ENCODE measurements around the gene KLHL10. TPM values are rescaled to one million over a fixed set of nuclear protein-coding genes. Genes with fewer than 3 reads are reported as not detected.
A peak's percentile ranks its signal among the peaks of the same experiment; 100 is the strongest.

Gene KLHL10
- total and polyA plus RNA-seq, 2 of the 13 experiments (the other 11 are each of a cell fraction or from before 2014, with no cell fraction given) = 0.04 to 0.08 TPM

DNA sequence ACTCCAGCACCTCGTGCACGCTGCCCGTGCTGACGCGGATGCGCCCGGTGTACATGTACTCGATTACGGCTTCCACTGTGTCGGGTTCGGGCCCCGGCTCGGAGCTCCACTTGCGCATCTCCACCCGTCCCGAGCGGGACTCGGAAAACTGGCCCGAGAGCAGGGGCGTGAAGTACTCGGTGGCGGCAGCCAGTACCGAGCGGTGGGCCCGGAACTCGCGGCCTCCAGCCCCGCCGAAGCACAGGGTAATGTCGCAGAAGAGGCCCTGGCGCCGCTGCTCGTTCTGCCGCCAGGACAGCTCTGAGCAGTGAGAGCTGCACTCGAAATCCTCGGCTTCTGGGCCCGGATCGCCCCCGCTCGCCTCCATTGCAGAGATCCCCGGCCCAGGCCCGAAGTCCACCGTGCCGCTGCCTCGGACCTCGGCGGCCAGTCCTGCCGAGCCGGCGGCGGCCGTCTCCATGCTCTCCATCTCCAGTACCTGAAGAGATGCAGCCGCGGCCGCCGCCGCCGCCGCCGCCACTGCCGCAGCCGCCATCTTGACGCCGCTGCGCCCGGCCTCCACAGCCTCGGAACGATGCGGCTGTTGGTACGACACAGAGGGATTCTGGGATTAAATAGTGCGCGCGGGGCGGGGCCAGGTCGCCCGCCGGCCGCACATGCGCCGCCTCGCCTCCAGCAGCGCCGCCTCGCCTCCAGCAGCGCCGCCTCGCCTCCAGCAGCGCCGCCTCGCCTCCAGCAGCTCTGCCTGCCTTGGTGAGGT, 27.4 kb downstream of the KLHL10 start, which contains the start of gene KLHL11 (continued):
- TF ChIP-seq IRX3 (CRISPR knock-in tag; IDR thresholded peaks at IDR 0.05; ENCODE audit: borderline replicate concordance, low read depth) (peak; percentile 54; the same call in 1 of the 2 replicates), JUN (CRISPR knock-in tag; IDR thresholded peaks at IDR 0.05) (no peak), ZNF317 (CRISPR knock-in tag; IDR thresholded peaks at IDR 0.05) (0 out of 2 replicates have a peak, but pooled peaks have one; percentile 7), ETV6 (CRISPR knock-in tag; conservative IDR thresholded peaks at IDR 0.05) (peak; percentile 77; the same call in 1 of the 2 replicates), NFE2 (CRISPR knock-in tag; IDR thresholded peaks at IDR 0.05) (no peak), ZNF17 (CRISPR knock-in tag; IDR thresholded peaks at IDR 0.05) (0 out of 2 replicates have a peak, but pooled peaks have one; percentile 64), ZNF101 (CRISPR knock-in tag; IDR thresholded peaks at IDR 0.05; ENCODE audit: borderline replicate concordance, low read depth) (no peak), GATAD1 (CRISPR knock-in tag; IDR thresholded peaks at IDR 0.05) (peak; percentile 84), RARG (CRISPR knock-in tag; IDR thresholded peaks at IDR 0.05; ENCODE audit: low read depth) (peak; percentile 41; the same call in 1 of the 2 replicates), SALL2 (CRISPR knock-in tag; IDR thresholded peaks at IDR 0.05) (peak; percentile 46; the same call in 1 of the 2 replicates), RARA (CRISPR knock-in tag; IDR thresholded peaks at IDR 0.05) (no peak; the same call in 1 of the 2 replicates), HOXD1 (CRISPR knock-in tag; IDR thresholded peaks at IDR 0.05) (no peak), THAP11 (CRISPR knock-in tag; IDR thresholded peaks at IDR 0.05) (peak; percentile 87), ZNF737 (CRISPR knock-in tag; IDR thresholded peaks at IDR 0.05; ENCODE audit: borderline replicate concordance) (no peak)
- TF ChIP-seq, protein P1, sequence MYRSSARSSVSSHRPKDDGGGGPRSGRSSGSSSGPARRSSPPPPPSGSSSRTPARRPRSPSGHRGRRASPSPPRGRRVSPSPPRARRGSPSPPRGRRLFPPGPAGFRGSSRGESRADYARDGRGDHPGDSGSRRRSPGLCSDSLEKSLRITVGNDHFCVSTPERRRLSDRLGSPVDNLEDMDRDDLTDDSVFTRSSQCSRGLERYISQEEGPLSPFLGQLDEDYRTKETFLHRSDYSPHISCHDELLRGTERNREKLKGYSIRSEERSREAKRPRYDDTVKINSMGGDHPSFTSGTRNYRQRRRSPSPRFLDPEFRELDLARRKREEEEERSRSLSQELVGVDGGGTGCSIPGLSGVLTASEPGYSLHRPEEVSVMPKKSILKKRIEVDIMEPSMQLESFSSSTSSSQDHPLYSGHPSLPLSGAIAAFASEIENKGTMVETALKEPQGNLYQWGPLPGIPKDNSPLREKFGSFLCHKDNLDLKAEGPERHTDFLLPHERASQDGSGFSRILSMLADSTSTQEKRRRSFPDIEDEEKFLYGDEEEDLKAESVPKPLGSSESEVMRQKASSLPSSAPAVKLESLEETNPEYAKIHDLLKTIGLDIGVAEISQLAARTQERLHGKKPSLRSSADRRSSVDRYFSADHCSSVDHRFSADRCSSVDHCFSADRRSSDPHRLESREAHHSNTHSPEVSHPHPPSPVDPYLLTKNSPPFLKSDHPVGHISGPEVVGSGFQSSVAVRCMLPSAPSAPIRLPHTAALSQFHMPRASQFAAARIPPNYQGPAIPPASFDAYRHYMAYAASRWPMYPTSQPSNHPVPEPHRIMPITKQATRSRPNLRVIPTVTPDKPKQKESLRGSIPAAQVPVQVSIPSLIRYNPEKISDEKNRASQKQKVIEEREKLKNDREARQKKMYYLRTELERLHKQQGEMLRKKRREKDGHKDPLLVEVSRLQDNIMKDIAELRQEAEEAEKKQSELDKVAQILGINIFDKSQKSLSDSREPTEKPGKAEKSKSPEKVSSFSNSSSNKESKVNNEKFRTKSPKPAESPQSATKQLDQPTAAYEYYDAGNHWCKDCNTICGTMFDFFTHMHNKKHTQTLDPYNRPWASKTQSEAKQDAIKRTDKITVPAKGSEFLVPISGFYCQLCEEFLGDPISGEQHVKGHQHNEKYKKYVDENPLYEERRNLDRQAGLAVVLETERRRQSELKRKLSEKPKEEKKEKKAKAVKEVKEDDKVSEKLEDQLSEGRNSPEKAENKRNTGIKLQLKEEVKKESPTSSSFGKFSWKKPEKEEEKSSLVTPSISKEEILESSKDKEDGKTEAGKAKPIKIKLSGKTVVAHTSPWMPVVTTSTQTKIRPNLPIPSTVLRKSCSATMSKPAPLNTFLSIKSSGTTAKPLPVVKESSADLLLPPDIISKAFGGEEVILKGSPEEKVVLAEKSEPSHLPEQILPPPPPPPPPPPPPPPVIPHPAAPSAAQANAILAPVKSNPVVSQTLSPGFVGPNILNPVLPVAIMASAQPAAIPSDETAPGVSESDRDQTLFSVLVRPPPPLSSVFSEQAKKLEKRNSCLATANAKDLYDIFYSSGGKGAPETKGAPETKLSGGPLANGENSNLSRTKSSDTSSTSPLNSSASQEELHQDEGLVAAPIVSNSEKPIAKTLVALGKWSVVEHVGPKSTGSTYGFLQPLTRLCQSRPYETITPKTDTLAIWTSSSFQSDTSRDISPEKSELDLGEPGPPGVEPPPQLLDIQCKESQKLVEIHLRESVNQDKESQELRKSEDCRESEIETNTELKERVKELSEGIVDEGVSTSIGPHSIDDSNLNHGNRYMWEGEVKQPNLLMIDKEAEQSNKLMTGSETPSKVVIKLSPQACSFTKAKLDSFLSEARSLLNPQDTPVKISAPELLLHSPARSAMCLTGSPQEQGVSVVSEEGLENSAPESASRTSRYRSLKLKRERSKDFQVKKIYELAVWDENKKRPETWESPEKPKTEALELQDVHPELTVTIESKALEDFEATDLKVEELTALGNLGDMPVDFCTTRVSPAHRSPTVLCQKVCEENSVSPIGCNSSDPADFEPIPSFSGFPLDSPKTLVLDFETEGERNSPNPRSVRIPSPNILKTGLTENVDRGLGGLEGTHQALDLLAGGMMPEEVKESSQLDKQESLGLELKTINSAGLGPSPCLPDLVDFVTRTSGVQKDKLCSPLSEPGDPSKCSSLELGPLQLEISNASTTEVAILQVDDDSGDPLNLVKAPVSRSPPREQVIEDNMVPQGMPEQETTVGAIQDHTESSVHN (CRISPR knock-in tag; IDR thresholded peaks at IDR 0.05) = peak; percentile 49; the same call in 1 of the 2 replicates
- TF ChIP-seq, protein P2, sequence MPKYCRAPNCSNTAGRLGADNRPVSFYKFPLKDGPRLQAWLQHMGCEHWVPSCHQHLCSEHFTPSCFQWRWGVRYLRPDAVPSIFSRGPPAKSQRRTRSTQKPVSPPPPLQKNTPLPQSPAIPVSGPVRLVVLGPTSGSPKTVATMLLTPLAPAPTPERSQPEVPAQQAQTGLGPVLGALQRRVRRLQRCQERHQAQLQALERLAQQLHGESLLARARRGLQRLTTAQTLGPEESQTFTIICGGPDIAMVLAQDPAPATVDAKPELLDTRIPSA (CRISPR knock-in tag; IDR thresholded peaks at IDR 0.05; ENCODE audit: borderline replicate concordance) = peak; percentile 93; the same call in 1 of the 2 replicates
- TF ChIP-seq, protein P3, sequence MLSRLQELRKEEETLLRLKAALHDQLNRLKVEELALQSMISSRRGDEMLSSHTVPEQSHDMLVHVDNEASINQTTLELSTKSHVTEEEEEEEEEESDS (CRISPR knock-in tag; IDR thresholded peaks at IDR 0.05; ENCODE audit: borderline replicate concordance) = 0 out of 2 replicates have a peak, but pooled peaks have one; percentile 51
- TF ChIP-seq, protein P4, sequence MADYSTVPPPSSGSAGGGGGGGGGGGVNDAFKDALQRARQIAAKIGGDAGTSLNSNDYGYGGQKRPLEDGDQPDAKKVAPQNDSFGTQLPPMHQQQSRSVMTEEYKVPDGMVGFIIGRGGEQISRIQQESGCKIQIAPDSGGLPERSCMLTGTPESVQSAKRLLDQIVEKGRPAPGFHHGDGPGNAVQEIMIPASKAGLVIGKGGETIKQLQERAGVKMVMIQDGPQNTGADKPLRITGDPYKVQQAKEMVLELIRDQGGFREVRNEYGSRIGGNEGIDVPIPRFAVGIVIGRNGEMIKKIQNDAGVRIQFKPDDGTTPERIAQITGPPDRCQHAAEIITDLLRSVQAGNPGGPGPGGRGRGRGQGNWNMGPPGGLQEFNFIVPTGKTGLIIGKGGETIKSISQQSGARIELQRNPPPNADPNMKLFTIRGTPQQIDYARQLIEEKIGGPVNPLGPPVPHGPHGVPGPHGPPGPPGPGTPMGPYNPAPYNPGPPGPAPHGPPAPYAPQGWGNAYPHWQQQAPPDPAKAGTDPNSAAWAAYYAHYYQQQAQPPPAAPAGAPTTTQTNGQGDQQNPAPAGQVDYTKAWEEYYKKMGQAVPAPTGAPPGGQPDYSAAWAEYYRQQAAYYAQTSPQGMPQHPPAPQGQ (CRISPR knock-in tag; IDR thresholded peaks at IDR 0.05; ENCODE audit: borderline replicate concordance) = no peak
